Ishikawa (cell line): ENCODE data around the gene POLR3G.

Experiments used
- CEBPB ChIP-seq: IDR thresholded peaks from 2 replicates; pipeline ENCODE4 v1.6.1; 2012
- CREB1 ChIP-seq: IDR thresholded peaks from 2 replicates; pipeline ENCODE4 v1.6.1; 2012; ENCODE audit warnings: low read depth
- EGR1 ChIP-seq: IDR thresholded peaks from 2 replicates; pipeline ENCODE4 v1.6.1; 2012
- EP300 ChIP-seq: IDR thresholded peaks from 2 replicates; pipeline ENCODE4 v1.6.1; 2012; ENCODE audit warnings: borderline replicate concordance
- FOXM1 ChIP-seq: IDR thresholded peaks from 2 replicates; pipeline ENCODE4 v1.6.1; 2012; ENCODE audit warnings: low read depth, borderline replicate concordance
- NFIC ChIP-seq: IDR thresholded peaks from 2 replicates; pipeline ENCODE4 v1.6.1; 2012
- RAD21 ChIP-seq: IDR thresholded peaks from 2 replicates; pipeline ENCODE4 v1.6.1; 2012; ENCODE audit warnings: low read depth
- TAF1 ChIP-seq: IDR thresholded peaks from 2 replicates; pipeline ENCODE4 v1.6.1; 2012; ENCODE audit warnings: low read depth, mild to moderate bottlenecking
- TCF12 ChIP-seq: IDR thresholded peaks from 2 replicates; pipeline ENCODE4 v1.6.1; 2012; ENCODE audit warnings: low read depth
- TEAD4 ChIP-seq: IDR thresholded peaks from 2 replicates; pipeline ENCODE4 v1.6.1; 2012
- YY1 ChIP-seq: IDR thresholded peaks from 2 replicates; pipeline ENCODE4 v1.6.1; 2012; ENCODE audit warnings: low read depth
- ZBTB7A ChIP-seq: IDR thresholded peaks from 2 replicates; pipeline ENCODE4 v1.6.1; 2012; ENCODE audit warnings: low read depth
- TF ChIP-seq, protein P1 (sequence below): IDR thresholded peaks from 2 replicates; pipeline ENCODE4 v1.6.1; 2012
- TF ChIP-seq, protein P2 (sequence below): IDR thresholded peaks from 2 replicates; pipeline ENCODE4 v1.6.1; 2012; ENCODE audit warnings: low read depth, mild to moderate bottlenecking
- TF ChIP-seq, protein P3 (sequence below): IDR thresholded peaks from 2 replicates; pipeline ENCODE4 v1.6.1; 2012

POLR3G gene

DNA sequence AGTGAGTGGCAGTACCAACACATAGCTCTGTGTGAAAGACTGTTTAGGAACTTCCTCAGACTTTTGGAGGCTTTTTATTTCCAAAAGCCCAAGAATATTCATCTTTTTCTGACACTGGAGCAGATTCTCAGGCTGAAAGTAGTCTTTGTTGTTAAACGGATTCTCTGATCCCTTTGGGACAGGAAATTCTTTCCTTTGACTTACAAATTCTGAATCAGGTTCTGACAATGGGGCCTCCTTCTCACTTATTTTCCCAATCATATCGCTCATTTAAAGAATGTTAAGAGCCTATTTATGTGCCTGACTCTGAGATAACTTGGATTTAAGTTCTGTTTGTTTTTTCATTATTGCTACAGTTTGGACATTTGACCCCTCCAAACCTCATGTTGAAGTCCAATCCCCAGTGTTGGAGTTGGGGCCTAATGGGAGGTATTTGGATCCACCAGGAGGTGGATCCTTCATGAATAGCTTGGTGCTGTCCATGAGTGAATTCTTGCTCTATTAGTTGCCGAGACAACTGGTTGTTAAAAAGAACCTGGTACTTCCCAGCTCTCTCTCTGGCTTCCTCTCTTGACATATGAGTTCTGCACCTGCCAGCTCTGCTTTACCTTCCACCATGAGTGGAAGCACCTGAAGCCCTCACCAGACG is 79.8 kb downstream of the POLR3G start:
- TF ChIP-seq, protein P1, sequence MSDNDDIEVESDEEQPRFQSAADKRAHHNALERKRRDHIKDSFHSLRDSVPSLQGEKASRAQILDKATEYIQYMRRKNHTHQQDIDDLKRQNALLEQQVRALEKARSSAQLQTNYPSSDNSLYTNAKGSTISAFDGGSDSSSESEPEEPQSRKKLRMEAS: no peak
- TF ChIP-seq YY1 (no peak), ZBTB7A (no peak), TEAD4 (no peak), CEBPB (no peak), CREB1 (no peak), EGR1 (no peak), NFIC (no peak), TAF1 (no peak), RAD21 (no peak), EP300 (no peak), FOXM1 (no peak), TCF12 (no peak)
- TF ChIP-seq, protein P2, sequence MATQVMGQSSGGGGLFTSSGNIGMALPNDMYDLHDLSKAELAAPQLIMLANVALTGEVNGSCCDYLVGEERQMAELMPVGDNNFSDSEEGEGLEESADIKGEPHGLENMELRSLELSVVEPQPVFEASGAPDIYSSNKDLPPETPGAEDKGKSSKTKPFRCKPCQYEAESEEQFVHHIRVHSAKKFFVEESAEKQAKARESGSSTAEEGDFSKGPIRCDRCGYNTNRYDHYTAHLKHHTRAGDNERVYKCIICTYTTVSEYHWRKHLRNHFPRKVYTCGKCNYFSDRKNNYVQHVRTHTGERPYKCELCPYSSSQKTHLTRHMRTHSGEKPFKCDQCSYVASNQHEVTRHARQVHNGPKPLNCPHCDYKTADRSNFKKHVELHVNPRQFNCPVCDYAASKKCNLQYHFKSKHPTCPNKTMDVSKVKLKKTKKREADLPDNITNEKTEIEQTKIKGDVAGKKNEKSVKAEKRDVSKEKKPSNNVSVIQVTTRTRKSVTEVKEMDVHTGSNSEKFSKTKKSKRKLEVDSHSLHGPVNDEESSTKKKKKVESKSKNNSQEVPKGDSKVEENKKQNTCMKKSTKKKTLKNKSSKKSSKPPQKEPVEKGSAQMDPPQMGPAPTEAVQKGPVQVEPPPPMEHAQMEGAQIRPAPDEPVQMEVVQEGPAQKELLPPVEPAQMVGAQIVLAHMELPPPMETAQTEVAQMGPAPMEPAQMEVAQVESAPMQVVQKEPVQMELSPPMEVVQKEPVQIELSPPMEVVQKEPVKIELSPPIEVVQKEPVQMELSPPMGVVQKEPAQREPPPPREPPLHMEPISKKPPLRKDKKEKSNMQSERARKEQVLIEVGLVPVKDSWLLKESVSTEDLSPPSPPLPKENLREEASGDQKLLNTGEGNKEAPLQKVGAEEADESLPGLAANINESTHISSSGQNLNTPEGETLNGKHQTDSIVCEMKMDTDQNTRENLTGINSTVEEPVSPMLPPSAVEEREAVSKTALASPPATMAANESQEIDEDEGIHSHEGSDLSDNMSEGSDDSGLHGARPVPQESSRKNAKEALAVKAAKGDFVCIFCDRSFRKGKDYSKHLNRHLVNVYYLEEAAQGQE: no peak
- TF ChIP-seq, protein P3, sequence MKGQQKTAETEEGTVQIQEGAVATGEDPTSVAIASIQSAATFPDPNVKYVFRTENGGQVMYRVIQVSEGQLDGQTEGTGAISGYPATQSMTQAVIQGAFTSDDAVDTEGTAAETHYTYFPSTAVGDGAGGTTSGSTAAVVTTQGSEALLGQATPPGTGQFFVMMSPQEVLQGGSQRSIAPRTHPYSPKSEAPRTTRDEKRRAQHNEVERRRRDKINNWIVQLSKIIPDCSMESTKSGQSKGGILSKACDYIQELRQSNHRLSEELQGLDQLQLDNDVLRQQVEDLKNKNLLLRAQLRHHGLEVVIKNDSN: no peak

DNA sequence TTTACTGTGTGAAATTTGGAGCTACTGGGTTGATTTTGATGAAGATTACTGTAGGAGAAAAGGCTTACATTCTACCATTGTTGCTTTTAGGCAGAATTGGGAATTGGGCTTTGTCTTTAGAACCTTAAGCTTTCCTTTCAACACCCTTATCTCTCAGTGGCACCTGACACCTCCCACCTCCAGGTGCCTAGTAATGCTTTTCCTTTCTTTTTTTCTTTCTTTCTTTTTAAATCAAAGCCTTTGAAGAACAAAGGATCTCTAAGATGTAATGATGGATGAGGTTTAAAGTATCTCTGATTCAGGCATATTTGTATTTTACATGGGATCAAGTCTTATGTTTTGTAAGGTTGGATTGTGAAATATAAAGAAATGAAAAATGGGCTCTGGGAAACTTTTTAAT is 81.0 kb downstream of the POLR3G start:
- TF ChIP-seq EP300: no peak
- TF ChIP-seq TAF1: no peak
- TF ChIP-seq, protein P3: no peak
- no peak for TF ChIP-seq TEAD4
- no peak for TF ChIP-seq YY1
- no peak for TF ChIP-seq CREB1
- no peak for TF ChIP-seq TCF12
- TF ChIP-seq, protein P2: no peak

DNA sequence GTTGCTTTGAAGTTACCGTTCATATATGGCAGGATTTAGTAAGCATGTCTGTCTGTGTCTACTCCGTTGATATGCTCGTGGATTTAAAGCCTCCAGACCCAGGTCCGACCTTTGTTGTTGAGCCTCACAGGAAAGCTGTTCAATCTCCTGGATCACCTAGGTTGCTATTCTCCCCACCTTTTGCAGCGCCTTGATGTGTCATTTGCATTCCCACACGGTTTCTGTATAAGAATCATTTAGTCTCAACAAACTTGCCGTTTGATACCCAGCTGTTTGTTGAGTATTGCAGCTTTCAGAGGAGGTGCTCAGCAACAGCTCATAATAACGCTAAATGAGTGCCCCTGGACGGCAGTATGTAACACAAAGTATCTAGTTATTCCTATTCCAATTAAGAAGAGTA is 82.7 kb downstream of the POLR3G start:
- TF ChIP-seq NFIC (no peak), EGR1 (no peak), ZBTB7A (no peak), TAF1 (no peak), TCF12 (no peak), FOXM1 (no peak), CREB1 (no peak), CEBPB (no peak), TEAD4 (no peak), YY1 (no peak)
- TF ChIP-seq, protein P2: no peak

DNA sequence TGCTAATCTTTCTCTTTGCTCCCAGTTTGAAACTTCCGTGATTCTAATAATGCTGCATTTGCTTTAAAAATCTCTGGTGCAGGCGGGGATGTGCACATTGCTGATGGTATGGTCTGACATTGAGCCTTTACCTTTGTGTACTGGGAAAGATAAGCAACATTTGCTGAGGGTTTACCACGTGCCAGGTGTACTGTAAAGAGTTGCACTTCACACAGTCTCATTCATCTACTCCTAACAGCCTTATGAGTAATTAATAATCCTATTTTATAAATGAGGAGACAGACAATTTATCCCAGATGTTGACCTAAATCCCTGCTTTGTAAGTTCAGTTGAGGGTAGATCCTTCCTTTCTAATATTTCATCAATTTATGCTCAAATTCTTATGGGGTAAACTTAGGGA is 83.2 kb downstream of the POLR3G start:
- TF ChIP-seq, protein P1: no peak
- TF ChIP-seq EGR1 (no peak), FOXM1 (no peak), TAF1 (no peak), ZBTB7A (no peak), TCF12 (no peak), TEAD4 (no peak), EP300 (no peak), YY1 (no peak), CEBPB (no peak), RAD21 (no peak), CREB1 (no peak), NFIC (no peak)
- TF ChIP-seq, protein P2: no peak
- TF ChIP-seq, protein P3: no peak
